NCI-H446 treated with DMSO at 0.1 percent for 48 hours (cell line): ENCODE data around the gene S100A3.

Source experiments
- DNase-seq: peaks from one replicate; lab custom pipeline; 2025; lab: John Stamatoyannopoulos, UW

S100A3 gene

GRCh38 chr1:153509729-153510354 lies 39.2 kb downstream of the S100A3 start:
- DNase-seq: no peak

GRCh38 chr1:153509036-153509435 lies 40.0 kb downstream of the S100A3 start:
- DNase-seq: no peak

DNA sequence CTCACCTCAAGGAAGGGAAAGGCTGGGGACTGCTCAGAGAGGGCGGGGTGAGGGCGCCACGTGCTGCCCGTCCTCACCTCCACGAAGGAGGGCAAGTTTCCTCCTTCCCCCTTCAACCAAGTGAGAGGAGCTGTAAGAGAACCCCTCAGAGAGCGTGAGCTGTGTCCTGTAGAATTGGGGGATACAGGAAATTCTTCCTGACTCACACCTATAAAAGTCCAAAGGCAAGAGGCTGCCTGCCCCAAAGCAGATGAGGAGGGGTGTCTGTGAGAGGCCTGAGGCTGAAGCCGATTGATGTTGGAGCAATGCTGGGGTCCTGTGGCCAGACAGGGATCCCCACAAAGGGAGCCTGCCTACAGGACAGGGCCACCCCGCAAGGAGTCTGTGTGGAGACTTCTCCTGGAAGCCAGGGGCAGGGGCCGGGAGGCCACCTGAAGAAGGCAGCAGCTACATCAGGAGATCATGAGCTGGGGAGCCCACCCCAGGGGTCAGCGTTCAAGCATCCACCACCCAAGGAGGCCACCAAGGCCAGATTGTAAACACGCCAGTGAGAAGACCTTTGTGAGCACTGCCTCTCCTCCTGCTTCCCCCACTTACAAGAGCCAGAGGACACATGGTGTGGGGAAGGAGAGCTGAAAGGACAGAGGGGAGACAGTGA lies 41.0 kb downstream of the S100A3 start:
- DNase-seq: no peak

- no peak for DNase-seq
These were observed 42.1 kb downstream of the S100A3 start for GRCh38 chr1:153506831-153507413.

DNA sequence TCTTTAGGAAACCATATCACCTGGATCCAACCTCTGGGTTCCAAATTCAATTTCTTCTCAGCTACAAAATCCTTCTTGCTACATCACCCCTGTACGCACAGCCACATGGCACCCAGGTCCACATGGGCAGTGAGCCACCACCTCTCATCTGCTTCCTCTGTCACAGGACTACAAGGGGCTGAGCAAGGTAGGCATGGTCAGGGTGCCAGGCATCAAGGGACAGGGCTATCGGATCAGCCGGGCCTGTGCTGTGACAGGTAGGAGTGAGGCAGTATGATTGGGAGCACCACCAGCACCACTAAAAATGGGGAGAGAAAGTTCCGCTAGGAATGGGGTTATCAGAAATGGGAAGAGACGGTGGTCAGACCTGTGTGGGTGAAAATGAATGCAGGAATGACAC lies 42.7 kb downstream of the S100A3 start:
- DNase-seq: no peak

GRCh38 chr1:153505576-153505975 lies 43.5 kb downstream of the S100A3 start:
- no peak for DNase-seq

GRCh38 chr1:153503766-153504165 lies 45.3 kb downstream of the S100A3 start:
- DNase-seq: no peak

GRCh38 chr1:153498746-153499145 lies 50.3 kb downstream of the S100A3 start:
- DNase-seq: no peak
